ENCODE results near the gene KRTAP10-2. TPM values are rescaled to one million over a fixed set of nuclear protein-coding genes. Genes with fewer than 3 reads are reported as not detected.
"Not testable (repeated sequence)": the region's sequence is repeated elsewhere in the genome, so short reads cannot be mapped to it uniquely, and the experiment has no call there.

Gene KRTAP10-2
- total RNA-seq, 1 experiment from 2014 or later = not detected

- DNase-seq (ENCODE audit: low spot score) = no peak
Observed at GRCh38 chr21:44583089-44583799, 31.9 kb upstream of the KRTAP10-2 start.

- peak; percentile 7 for DNase-seq (ENCODE audit: low spot score)
Observed at GRCh38 chr21:44582055-44582454, 30.8 kb upstream of the KRTAP10-2 start.

DNA sequence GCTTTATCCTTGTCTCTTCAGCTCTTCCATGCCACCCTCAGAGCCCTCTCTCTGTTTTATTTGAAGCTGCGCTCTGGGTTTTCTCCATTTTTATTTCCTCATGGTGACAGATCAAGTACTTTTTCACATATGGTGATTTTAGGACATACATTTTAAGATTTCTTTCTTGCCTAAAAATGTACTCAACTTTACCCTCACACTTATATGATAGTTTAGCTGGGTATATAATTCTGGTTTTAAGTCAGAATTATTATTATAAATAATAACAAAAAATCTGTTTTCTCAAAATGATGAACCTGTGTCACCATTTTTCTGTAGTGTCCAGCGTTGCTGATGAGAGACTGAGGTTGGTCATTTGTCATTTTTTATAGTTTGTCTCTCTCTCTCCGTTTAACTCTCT, 29.9 kb upstream of the KRTAP10-2 start:
- DNase-seq (ENCODE audit: low spot score) = no peak

DNA sequence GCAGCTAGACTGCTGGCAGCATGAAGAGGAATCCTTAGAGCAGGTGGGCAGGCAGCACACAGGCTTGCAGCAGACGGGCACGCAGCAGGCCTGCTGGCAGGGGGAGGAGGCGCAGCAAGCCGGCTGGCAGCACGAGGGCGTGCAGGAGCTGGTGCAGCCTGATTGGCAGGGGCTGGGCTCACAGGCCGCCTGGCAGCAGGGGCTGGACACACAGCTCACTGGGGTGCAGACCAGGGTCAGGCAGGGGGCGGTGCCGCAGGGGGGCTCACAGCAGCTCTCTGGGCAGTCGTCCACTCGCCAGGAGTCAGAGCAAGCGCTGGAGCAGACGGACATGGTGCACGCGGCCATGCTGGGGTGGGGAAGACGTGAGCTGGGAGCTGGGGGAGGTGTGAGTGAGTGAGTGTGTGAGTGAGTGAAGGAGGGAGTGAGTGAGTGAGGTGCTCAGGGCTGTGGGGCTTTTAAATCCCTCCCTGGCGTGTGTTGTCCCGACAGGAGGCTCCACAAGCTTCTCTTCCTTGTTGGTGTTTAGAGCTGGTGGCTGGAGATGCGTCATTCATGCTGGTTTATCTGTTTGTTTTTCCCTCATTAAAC, 29.0 kb upstream of the KRTAP10-2 start, which contains the start of gene KRTAP10-5:
TSS of gene KRTAP10-5 (minus strand) at position 374 of the 591 bp plus-strand sequence. CDS start at position 348, 26 bp downstream.
- DNase-seq (ENCODE audit: low spot score) = not testable (repeated sequence)

GRCh38 chr21:44579833-44580144, 28.5 kb upstream of the KRTAP10-2 start:
- DNase-seq (ENCODE audit: low spot score) = no peak

- no peak for DNase-seq (ENCODE audit: low spot score)
Observed at GRCh38 chr21:44579056-44579832, 27.9 kb upstream of the KRTAP10-2 start.

GRCh38 chr21:44578371-44579055, 27.2 kb upstream of the KRTAP10-2 start:
- DNase-seq (ENCODE audit: low spot score) = no peak

- DNase-seq (ENCODE audit: low spot score) = no peak
Observed at GRCh38 chr21:44576025-44576420, 24.7 kb upstream of the KRTAP10-2 start.

GRCh38 chr21:44575307-44576024, 24.2 kb upstream of the KRTAP10-2 start:
- DNase-seq (ENCODE audit: low spot score) = no peak

- no peak for DNase-seq (ENCODE audit: low spot score)
Observed at GRCh38 chr21:44574457-44575306, 23.4 kb upstream of the KRTAP10-2 start.

DNA sequence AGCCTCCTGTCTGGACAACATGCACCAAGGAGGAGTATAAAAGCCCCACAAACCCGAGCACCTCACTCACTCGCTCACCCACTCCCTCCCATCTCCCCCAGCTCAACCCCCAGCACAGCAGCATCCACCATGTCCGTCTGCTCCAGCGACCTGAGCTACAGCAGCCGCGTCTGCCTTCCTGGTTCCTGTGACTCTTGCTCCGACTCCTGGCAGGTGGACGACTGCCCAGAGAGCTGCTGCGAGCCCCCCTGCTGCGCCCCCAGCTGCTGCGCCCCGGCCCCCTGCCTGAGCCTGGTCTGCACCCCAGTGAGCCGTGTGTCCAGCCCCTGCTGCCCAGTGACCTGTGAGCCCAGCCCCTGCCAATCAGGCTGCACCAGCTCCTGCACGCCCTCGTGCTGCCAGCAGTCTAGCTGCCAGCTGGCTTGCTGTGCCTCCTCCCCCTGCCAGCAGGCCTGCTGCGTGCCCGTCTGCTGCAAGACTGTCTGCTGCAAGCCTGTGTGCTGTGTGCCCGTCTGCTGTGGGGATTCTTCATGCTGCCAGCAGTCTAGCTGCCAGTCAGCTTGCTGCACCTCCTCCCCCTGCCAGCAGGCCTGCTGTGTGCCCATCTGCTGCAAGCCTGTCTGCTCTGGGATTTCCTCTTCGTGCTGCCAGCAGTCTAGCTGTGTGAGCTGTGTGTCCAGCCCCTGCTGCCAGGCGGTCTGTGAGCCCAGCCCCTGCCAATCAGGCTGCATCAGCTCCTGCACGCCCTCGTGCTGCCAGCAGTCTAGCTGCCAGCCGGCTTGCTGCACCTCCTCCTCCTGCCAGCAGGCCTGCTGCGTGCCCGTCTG, 22.5 kb upstream of the KRTAP10-2 start, which contains the start of gene KRTAP10-4:
TSS of gene KRTAP10-4 (plus strand) at position 100 of the 827 bp plus-strand sequence. CDS start at position 130, 30 bp downstream.
- not testable (repeated sequence) for DNase-seq (ENCODE audit: low spot score)

- peak; percentile 37 for DNase-seq (ENCODE audit: low spot score)
Observed at GRCh38 chr21:44572959-44573583, 21.8 kb upstream of the KRTAP10-2 start.

DNA sequence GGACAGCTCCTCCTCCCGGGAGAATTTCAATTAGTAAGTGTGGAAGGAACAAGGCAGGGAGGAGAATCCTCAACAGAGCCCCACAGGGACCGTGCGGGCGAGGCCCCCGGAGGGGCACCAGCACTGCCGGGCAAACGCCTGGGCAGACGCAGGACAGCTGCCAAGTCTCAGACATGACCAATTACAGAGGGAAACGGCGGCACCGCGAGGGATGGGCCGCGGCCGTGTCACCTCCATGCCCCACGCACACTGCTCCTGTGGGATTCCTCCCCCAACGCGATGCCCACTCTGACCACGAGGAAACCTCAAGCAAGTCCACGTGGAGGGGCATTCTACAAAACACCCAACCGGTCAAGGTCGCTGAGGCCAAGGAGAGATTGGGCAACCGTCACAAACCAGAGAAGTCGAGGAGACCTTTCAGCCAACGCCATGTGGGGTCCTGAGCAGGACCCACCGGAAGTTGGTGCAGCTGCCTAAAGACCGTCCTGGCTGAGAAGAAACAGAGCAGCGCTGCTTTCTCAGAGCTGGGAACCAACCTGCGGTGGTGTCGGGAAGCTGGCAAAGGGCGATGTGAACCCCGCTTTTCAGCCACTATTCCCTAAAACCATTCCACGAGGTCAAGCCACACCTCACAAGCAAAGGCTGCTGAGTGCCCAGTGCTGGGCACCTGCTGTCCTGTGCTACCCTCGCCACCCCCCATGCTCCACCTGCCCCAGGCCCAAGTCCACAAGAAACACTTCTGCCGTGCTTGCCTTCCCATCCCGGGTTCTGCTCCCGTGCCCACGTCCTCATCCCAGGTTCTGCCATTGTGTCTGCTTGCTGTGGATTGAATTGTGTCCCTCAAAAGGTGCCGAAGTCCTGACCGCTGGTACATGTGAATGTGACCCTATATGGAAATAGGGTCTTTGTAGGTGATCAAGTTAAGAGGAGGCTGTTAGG, 20.8 kb upstream of the KRTAP10-2 start:
- DNase-seq (ENCODE audit: low spot score) = no peak

GRCh38 chr21:44571296-44571695, 20.0 kb upstream of the KRTAP10-2 start:
- DNase-seq (ENCODE audit: low spot score) = no peak

DNA sequence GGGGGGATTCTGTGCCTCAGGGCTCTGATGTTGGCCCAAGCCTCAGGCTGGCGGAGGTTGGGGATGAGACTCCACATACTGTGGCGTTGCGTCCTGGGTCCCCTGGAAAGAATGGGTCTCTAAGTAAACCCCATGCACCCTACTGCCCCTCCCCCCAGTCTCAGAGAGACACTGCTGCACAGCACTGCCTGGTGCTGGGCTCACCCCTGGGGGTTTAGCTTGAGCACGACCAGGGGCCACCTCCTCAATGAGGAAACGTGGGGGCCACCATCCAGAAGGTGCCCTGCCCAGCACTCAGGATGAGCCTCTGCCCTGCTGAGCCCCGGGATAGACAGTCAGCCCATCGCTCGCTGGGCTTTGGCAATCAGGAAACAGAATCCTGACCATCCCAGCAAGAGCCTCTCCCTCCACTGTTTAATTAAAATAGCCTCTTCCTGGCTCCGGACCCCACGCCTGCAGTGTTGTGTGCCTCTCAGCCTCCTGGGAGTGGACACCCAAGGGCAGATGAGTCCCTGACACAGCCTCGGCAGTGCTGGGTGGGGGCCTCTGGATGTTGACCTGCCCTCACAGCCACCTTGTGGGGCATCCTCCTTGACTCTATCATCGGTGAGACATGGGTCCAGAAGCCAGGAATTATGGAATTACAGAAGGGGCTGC, 18.7 kb upstream of the KRTAP10-2 start:
- DNase-seq (ENCODE audit: low spot score) = no peak

DNA sequence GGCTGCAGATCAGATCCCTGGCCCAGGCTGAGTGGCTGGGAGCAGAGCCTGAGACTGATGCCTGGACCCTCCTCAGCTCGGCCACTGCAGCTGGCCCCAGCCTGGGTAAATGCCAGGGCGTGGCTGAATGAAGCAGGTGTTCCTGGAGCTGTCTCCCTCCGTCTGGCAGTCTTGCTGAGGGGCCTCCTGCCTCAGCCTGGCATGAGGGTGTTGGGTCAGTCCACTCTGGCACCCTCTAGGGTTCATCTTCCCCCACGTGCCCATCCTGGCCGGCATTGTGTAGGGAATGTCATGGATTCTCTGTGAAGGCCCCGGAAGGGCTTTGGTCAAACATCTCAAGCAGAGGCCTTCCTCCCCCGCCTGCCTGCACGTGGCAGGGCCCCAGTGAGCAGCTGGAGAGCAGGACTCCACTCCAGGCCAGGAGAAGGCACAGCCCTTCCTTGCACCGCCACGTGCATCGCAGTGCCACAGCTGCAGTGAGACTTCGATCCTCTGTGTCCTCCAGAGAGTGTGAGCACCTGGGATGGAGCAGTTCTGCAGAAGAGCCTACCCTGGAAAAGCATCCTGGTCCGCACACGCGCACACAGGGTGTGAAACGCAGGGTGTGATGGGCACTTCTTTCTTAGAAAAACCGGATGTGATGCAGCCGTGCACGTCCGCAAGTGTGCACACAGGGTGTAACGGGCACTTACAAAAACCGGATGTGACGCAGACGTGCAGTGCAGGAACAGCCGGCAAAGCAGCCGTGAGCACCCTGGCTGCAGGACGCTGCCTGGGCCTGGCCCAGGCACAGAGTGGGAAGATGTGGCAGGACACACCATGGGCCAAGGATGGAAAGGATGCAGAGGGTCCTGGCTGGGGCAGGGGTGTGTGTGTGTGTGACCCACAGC, 17.6 kb upstream of the KRTAP10-2 start:
- DNase-seq (ENCODE audit: low spot score) = no peak

All from A172 (cell line).